GM18861 (cell line): ENCODE data around the gene AMBRA1.
"Not testable (repeated sequence)": the region's sequence is repeated elsewhere in the genome, so short reads cannot be mapped to it uniquely, and the experiment has no call there.

Experiments
- ATAC-seq: cut with Tn5 transposase; IDR thresholded peaks from one replicate; pipeline ENCODE4 v1.9.1; 2021; ENCODE audit not compliant: unreplicated experiment

AMBRA1 gene

DNA sequence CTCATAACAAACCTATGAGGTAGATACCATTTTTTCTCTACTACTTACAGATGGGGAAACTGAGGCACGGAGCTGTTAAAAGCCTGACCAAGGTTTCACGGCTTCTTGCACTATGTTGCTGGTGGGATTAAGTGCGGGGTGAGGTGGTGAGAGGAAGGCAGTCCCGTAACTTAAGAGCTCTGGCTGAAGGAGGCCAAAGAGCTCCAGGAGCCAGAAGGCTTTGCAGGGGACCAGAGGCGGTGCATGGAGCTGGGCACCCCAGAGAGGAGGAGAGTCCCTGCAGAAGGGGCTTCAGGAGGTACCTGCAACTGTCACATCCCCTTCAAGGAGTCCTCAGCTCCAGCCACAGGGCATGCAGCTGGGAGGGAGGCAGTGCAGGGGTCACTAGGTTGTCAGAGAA, 206.4 kb downstream of the AMBRA1 start:
- ATAC-seq: no peak

DNA sequence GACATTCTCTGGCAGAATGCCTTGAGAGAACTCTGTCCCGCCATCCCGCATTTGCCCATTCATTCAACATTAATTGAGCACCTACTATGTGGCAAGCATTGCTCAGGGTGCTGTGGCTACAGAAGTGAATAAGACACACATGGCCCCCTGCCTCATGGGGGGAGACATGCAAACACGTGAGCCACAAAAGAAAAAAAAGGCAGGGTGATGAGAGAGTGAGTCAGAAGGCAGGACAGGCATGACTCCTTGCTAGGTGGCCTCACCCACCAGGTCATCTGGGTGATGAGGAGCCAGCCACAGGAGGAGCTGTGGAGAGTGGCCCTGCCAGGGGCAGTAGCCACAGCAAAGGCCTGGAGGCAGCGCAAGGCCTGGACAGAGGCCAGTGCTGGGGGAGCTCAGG, 207.1 kb downstream of the AMBRA1 start:
- no peak for ATAC-seq

DNA sequence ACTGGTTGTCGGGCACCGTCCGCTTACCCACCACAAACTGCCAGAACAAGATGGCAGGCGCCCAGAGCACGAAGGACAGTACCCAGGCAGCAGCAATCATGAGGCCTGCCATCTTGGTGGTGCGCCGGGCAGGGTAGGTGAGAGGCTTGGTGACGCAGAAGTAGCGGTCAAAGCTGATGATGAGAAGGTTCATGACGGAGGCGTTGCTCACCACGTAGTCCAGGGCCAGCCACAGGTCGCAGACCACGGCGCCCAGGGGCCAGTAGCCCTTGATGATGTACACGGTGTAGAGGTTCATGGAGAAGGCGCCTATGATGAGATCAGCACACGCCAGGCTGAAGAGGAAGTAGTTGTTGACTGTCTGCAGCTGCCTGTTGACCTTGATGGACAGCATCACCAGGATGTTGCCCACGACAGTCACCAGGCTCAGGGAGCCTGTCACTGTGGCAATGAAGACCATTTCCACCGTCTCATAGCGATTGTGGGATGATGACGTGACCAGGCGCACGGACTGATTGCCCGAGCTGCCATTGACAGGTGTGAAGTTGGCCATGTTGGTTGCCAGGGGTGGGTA, 207.7 kb downstream of the AMBRA1 start:
- no peak for ATAC-seq

DNA sequence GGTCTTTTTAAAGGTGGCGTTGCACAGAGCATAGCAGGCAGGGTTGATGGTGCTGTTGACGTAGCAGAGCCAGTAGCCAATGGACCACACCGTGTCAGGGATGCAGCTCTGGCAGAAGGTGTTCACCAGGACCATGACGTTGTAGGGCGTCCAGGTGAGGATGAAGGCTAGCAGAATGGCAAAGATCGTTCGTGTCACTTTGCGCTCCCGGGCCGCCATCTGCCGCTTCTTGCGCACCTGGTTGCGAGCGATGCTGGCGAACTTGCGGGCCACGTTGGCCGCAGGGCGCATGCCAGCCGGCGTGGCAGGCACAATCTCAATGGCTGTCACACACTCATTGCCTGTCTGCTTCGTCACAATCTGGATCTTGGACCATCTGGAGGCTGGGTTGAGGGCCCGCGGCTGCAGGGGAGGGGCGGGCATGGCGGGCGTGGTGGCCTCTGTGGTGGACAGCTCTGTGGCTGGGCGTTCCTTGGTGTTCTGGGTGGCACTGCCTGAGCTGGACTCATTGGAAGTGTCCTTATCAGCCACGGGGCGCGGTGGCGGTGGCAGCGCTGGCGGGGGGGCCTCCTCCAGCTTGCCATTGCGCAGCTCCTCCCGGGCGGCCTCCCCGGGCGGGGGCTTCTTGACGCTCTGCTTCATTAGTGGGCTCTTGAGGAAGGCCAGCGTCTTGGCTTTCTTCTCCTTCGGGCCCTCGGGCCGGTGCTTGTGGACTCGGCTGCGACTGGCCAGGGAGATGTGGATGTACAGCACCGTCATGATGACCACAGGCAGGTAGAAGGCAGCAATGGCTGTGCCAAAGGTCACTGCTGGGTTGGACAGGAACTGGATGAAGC, 208.4 kb downstream of the AMBRA1 start:
- no peak for ATAC-seq

DNA sequence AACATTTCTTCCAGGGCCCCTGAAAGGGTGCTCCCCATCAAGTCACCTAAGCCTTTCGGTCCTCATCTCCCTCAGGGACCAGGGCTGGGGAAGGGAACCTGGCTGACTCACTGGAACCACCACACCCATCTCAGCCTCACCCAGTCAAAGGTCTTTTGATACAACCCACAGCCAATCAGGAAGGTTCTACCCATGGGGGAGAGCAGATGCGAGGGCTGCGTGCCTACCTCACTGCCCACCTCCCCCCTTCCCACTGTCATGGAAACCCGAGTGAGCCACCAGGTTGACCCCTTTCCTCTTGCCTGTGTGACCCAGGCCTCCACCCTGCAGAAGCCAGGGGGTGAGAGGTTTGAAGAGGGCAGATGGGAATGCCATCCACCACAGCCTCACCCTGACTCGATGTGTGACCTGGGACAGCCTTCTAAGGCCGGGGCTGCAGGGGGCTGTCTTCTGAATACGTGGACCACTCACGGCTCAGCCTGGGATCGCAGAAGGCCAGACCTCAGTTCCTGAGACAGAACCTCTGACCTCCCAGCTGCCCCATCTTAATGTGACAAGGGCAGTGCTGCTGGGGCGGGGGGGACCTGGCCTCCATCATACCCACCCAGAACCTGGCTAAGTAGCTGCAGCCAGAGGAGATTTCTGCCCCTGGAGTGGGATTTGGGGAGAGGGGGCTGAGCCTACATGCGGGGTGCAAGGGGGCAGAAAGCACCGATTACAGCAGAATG, 209.7 kb downstream of the AMBRA1 start:
- no peak for ATAC-seq

DNA sequence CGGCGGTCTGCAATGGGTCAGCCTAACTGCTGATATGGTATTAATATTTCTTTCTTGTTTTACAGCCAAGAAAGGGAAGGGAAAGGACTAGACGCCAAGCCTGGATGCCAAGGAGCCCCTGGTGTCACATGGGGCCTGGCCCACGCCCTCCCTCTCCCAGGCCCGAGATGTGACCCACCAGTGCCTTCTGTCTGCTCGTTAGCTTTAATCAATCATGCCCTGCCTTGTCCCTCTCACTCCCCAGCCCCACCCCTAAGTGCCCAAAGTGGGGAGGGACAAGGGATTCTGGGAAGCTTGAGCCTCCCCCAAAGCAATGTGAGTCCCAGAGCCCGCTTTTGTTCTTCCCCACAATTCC, 210.4 kb downstream of the AMBRA1 start:
- no peak for ATAC-seq

DNA sequence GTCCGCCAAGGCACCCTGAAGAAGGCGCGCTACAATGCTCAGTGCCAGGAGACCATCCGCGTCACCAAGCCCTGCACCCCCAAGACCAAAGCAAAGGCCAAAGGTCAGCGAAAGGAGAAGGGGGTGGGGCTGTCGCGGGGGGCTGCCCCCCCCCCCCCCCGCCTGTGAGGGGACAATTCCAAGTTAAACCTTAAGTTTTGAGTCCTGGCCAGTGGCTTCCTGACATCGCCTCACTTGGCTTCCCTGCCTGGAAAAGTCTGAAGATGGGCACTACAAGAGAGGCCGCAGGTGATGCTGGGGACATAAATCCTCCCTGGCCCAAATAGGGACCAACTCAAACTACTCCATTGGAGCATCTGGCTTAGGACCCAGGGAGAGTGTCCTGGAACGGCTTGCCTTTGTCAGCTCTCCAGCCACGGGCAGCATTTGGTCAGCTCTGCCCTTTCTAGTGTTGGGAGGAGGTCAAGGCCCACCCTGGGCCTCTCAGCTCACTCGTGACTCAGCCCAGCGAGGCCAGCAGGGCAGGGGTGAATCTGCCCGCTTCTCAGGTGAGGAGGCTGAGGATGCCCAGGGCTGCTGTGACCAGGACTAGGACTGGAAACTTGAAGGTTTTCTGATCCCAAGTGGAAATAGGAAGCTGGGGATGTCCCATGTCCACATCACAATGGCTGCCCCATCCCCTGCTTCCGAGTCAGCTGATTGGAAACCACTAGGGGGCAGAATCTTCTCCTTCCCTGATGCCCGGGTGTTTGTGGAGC, 211.0 kb downstream of the AMBRA1 start:
- ATAC-seq: no peak

DNA sequence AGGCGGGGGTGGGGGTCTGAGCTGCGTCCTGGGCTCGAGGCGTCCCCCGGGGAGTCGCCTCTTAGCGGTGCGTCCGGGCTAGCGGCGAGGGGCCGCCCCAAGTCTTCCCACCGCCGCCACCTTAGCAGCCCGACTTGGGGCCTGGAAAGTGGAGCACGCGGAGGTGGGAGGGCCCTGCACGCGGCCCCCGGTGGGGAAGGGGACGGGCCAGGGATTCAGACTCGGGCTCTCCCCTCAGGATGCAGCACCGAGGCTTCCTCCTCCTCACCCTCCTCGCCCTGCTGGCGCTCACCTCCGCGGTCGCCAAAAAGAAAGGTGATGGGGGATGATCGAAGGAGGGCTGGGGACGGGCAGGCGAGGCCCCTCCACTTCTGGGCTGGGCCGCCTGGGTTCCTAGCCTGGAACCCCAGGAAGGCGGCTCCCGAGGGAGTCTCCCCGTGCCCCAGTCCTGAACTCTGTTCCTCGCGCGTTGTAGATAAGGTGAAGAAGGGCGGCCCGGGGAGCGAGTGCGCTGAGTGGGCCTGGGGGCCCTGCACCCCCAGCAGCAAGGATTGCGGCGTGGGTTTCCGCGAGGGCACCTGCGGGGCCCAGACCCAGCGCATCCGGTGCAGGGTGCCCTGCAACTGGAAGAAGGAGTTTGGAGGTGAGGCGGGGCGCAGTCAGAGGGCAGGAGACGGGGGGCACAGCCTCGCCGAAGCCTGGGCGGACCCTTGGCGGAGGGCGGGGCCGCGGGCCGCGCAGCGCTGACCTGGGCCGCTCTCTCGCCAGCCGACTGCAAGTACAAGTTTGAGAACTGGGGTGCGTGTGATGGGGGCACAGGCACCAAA, 211.8 kb downstream of the AMBRA1 start:
- ATAC-seq: no peak

DNA sequence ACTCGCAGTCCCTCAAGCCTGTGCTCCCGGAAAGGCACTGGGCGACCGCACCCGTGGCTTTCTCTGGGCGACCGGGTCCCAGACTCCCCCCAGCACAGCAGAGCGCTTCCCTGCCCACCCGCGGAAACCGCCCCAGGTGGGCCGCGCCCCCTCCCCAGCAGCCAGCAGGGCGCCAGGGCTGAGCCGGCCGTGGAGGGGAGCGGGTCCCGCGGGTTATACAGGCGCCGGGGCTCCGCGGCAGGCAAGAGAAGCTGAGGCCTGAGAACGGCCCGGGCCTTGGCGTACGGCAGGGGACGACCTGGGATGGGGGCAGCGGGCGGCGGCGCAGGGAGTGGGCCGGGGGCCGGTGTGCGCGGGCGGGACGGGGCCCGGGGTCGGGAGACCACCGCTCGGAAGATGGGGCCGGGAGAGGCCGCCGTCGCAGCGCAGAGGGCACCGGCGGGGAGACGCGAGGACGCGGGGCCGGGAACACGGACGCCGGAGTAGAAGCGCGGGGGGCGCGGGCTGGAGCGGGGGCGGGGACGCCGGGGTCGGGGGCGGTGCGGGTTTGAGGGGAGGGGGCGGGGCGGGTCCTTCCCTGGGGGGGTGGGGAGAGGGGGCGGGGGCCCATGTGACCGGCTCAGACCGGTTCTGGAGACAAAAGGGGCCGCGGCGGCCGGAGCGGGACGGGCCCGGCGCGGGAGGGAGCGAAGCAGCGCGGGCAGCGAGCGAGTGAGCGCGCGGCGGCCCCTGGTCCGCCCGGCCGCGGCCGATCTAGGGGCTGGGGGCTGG, 212.6 kb downstream of the AMBRA1 start, which contains the start of gene MDK:
TSS of gene MDK (plus strand) at position 622 of the 771 bp plus-strand sequence. CDS start 389 bp downstream, outside the sequence.
- no peak for ATAC-seq

DNA sequence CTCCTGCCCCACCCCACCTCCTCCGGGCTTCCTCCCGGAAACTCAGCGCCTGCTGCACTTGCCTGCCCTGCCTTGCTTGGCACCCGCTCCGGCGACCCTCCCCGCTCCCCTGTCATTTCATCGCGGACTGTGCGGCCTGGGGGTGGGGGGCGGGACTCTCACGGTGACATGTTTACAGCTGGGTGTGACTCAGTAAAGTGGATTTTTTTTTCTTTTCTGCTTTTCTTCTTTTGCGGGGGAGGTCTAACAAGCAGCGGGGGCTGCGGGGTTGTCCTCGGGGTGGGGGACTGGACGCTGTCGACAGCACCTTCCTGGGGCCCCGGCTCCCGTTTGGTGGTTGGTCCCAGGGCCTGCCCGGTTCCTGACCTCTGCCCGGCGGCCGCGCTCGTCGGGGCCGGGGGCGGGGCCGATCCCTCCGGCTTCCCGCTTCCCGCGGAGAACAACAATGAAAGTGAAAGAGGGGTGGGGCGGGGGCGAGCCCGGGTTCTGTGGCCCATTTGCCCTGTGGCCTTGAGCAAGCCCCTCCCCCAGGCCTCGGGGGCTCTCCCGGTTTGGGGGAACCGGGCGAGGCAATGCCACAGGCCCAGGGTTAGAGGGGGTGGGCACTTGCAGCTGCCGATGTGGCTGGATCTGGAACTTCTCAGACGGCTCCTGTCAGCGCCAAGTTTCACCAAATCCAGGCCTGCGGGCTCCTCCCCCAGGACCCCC, 213.3 kb downstream of the AMBRA1 start:
- ATAC-seq: no peak

DNA sequence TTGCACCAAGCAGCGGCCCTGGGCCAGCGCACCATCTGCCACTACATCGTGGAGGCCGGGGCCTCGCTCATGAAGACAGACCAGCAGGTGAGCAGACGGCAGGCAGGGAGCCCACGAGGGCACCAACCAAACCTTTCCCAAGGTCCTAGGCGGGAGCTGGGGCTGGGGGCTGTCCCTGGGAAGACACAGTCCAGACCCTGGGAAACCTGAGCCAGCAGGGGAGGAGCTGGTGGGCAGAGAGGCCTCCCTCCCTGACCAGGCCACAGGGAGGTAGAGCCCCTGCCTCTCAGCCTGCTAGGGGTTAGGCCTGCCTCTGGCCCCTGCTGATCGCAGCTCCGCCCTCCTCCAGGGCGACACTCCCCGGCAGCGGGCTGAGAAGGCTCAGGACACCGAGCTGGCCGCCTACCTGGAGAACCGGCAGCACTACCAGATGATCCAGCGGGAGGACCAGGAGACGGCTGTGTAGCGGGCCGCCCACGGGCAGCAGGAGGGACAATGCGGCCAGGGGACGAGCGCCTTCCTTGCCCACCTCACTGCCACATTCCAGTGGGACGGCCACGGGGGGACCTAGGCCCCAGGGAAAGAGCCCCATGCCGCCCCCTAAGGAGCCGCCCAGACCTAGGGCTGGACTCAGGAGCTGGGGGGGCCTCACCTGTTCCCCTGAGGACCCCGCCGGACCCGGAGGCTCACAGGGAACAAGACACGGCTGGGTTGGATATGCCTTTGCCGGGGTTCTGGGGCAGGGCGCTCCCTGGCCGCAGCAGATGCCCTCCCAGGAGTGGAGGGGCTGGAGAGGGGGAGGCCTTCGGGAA, 214.1 kb downstream of the AMBRA1 start:
- ATAC-seq: not testable (repeated sequence)

DNA sequence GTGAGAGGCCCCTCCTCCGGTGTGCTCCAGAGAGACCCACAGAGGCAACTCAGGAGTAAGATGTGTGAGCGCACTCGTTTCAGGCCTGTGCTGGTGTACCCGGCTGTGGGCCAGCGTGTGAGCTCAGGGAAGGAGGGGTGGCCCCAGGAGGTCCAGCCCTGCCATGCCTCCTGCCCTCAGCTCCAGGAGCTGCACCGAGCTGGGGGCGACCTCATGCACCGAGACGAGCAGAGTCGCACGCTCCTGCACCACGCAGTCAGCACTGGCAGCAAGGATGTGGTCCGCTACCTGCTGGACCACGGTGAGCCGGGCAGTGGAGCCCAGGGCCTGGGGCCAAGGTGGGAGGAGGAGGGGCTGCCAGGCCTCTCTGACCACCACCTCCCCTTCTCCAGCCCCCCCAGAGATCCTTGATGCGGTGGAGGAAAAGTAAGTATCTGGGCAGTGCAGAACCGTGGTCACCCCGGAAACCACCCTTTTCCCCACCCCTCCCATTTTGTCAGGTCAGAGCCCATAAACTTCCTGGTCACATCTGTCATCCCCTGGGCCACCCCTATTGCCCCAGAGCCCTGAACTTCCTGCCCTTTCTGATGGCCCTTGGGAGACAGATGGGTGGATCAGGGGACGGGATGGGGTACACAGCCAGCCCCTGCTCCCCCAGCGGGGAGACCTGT, 214.9 kb downstream of the AMBRA1 start:
- ATAC-seq: no peak

DNA sequence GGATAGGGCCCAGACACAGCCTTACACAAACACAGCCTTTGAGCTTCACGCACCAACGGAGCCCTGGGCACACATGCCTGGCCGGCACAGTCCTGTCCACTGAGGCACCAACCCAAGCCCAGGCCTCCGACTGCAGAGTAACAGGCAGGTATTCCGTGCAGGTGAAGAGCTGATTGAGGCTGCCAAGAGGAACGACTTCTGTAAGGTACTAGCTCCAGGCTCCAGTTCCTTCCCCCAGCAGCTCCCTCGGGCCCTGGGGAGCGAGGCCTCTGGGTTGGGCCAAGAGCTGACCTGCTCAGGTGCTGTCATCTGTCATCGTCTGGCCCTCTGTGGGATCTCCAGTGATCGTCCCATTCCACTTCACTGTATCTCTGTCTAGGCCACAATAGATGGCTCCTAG, 215.5 kb downstream of the AMBRA1 start:
- ATAC-seq: no peak

DNA sequence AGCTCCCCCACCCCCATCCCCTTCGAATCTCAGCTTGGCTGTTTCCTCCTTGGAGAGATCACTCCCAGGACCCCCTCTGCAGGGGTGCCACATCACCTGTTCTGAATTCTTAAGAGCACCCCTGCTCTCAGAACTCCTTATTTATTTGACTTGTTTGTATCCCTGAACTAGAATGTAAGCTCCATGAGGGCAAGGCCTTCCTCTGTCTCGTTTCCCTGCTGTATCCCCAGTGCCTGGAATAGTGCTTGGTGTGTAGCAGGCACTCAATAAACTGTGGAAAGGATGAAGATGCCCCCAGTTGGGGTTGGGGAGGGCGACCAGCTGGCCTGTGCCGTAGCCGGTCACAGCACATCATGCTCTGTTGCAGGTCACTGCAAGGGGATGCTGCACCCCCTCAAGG, 216.0 kb downstream of the AMBRA1 start:
- no peak for ATAC-seq

DNA sequence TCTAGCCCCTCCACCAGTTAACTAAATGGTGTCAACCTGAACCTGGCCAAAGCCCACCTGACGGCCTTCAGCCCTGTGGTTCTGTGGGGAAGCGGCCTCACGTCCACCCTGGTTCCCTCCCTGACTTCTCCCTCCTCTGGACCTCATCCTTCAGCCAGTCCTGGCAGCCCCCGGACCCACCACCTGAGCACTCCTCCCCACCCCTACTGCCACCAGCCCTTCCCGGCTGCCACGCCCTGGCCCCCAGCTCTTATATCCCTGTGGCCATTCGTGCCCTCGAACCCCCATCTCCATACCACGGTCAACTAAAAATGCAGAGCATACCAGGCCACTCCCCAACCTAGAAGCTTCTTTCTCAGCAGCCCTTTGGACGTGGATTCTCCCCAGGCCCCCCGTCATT, 216.5 kb downstream of the AMBRA1 start:
- ATAC-seq: no peak

DNA sequence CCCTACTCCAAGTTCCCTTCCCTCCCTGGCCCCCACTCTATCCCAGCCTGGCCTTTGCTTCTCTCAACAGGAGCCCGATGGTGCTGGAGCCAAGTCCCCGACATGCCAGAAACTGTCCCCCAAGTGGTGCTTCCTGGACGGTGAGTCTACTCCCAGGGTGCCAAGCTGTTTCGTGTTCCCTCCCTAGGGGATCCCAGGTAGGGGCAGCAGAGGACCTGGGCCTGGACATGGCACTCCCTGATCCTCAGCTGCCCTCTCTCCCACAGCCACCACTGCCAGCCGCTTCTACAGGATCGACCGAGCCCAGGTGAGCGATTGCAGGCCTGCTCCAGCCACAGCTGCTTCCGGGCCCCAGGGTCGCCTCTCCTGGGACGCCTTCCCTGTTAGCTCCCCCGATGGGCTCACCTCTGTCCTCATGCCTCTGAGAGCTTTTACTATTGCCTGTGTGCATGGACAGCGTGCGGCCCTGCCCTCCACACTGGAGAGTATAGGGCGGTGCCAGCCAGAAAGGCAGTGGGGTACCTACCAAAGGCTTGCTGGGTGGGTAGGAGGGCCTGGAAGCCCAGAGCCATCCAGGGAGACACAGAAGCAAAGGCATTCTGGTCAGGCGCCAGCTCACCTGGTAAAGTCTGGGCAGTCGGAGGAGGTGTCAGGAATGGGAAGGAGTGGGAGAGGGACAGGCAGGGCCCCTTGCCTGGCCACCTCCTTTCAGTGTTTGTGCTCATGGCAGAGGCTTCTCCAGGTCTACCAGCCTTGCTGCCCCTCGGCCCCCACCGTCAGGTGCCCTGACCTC, 217.4 kb downstream of the AMBRA1 start:
- no peak for ATAC-seq
